OCI-LY1 (cell line): ENCODE measurements around the gene SEMA6C.

ENCODE experiments used
- H2AFZ ChIP-seq: fragments of 200-600 bp; sonication (generic), shearing (Covaris generic); 2 replicates; pipeline ENCODE4 v1.6.0; 2014; ENCODE audit warnings: antibody characterized with exemption, mild to moderate bottlenecking, low read length
- H3F3A ChIP-seq: fragments of 200-600 bp; sonication (generic), shearing (Covaris generic); 2 replicates; pipeline ENCODE4 v1.6.0; 2014; ENCODE audit warnings: mild to moderate bottlenecking, antibody characterized with exemption, low read length, moderate library complexity; ENCODE audit not compliant: insufficient read depth
- H3K27ac ChIP-seq: fragments of 200-600 bp; sonication (generic); 2 replicates; pipeline ENCODE4 v1.5.1; 2014; ENCODE audit warnings: low read length, mixed run types, mild to moderate bottlenecking, low read depth; ENCODE audit not compliant: poor library complexity, severe bottlenecking
- H3K27me3 ChIP-seq: fragments of 200-600 bp; sonication (generic); 2 replicates; pipeline ENCODE4 v1.6.0; 2014; ENCODE audit warnings: antibody characterized with exemption, mild to moderate bottlenecking, low read length, moderate library complexity; ENCODE audit not compliant: insufficient read depth
- H3K36me3 ChIP-seq: fragments of 200-600 bp; sonication (generic); 2 replicates; pipeline ENCODE4 v1.6.1; 2014; ENCODE audit warnings: mild to moderate bottlenecking, antibody characterized with exemption, low read length, moderate library complexity, mixed read lengths; ENCODE audit not compliant: insufficient read depth
- H3K4me1 ChIP-seq: fragments of 200-600 bp; sonication (generic); 2 replicates; pipeline ENCODE4 v1.5.1; 2014; ENCODE audit warnings: mild to moderate bottlenecking, low read length, moderate library complexity; ENCODE audit not compliant: insufficient read depth, severe bottlenecking
- H3K4me2 ChIP-seq: fragments of 200-600 bp; sonication (generic), shearing (Covaris generic); 2 replicates; pipeline ENCODE4 v1.6.1; 2014; ENCODE audit warnings: low read length
- H3K4me3 ChIP-seq: fragments of 200-600 bp; sonication (generic); 2 replicates; pipeline ENCODE4 v1.5.1; 2014; ENCODE audit warnings: low read length, low read depth, mild to moderate bottlenecking, mixed read lengths; ENCODE audit not compliant: poor library complexity, severe bottlenecking
- H3K79me2 ChIP-seq: fragments of 200-600 bp; shearing (Covaris generic); 2 replicates; pipeline ENCODE4 v1.6.1; 2016; ENCODE audit warnings: mixed run types, low read length, mixed read lengths; ENCODE audit not compliant: insufficient read depth
- H3K9ac ChIP-seq: fragments of 200-600 bp; sonication (generic), shearing (Covaris generic); 2 replicates; pipeline ENCODE4 v1.6.1; 2014; ENCODE audit warnings: mild to moderate bottlenecking, low read length, mixed read lengths
- H3K9me2 ChIP-seq: fragments of 200-600 bp; sonication (generic), shearing (Covaris generic); 2 replicates; pipeline ENCODE4 v1.6.1; 2014; ENCODE audit warnings: low read depth, mild to moderate bottlenecking, low read length, mixed read lengths
- H3K9me3 ChIP-seq: fragments of 200-600 bp; shearing (Covaris generic); 2 replicates; pipeline ENCODE4 v1.6.1; 2014; ENCODE audit warnings: low read length, mixed read lengths
- H4K20me1 ChIP-seq: fragments of 200-600 bp; sonication (generic), shearing (Covaris generic); 2 replicates; pipeline ENCODE4 v1.6.0; 2016; ENCODE audit warnings: mild to moderate bottlenecking, low read length; ENCODE audit not compliant: insufficient read depth
- CTCF ChIP-seq: fragments of 200-600 bp; sonication (generic), shearing (Covaris generic); IDR thresholded peaks from 2 replicates; pipeline ENCODE4 v1.5.1; 2017; ENCODE audit warnings: mild to moderate bottlenecking, antibody characterized with exemption, low read length, moderate library complexity, mixed read lengths
- EZH2 ChIP-seq: fragments of 200-600 bp; sonication (generic), shearing (Covaris generic); IDR thresholded peaks from 2 replicates; pipeline ENCODE4 v1.8.0; 2017; ENCODE audit warnings: borderline replicate concordance, mixed run types, mild to moderate bottlenecking, antibody characterized with exemption, low read length, moderate library complexity, mixed read lengths

Gene SEMA6C

GRCh38 chr1:151124763-151125403 lies 21.5 kb downstream of the SEMA6C start:
- Histone ChIP-seq H4K20me1 (no peaks in the 10 kb centered on the region), H3K27ac (no peak overlapping the region), H3K4me2 (no peak overlapping the region), H3K36me3 (no peaks in the 10 kb centered on the region), H3K79me2 (no peaks in the 10 kb centered on the region), H3K9ac (no peak overlapping the region), H3K9me2 (no peaks in the 10 kb centered on the region), H3F3A (no peaks in the 10 kb centered on the region), H3K4me1 (no peaks in the 10 kb centered on the region), H3K9me3 (no peaks in the 10 kb centered on the region), H2AFZ (no peak overlapping the region), H3K4me3 (no peak overlapping the region), H3K27me3 (no peaks in the 10 kb centered on the region)
- TF ChIP-seq EZH2 (no peak), CTCF (no peak)

GRCh38 chr1:151113877-151114276 lies 32.6 kb downstream of the SEMA6C start:
- no peaks in the 10 kb centered on the region for H3K9me3 ChIP-seq
- H3K4me1 ChIP-seq: no peaks in the 10 kb centered on the region
- no peak overlapping the region for H3K4me3 ChIP-seq
- no peak overlapping the region for H3K9ac ChIP-seq
- H3F3A ChIP-seq: no peaks in the 10 kb centered on the region
- H3K9me2 ChIP-seq: no peaks in the 10 kb centered on the region
- H2AFZ ChIP-seq: no peak overlapping the region
- TF ChIP-seq EZH2: no peak
- no peak for TF ChIP-seq CTCF
- no peaks in the 10 kb centered on the region for H3K27me3 ChIP-seq
- H3K4me2 ChIP-seq: no peak overlapping the region
- no peaks in the 10 kb centered on the region for H4K20me1 ChIP-seq
- no peaks in the 10 kb centered on the region for H3K79me2 ChIP-seq
- no peak overlapping the region for H3K27ac ChIP-seq
- no peaks in the 10 kb centered on the region for H3K36me3 ChIP-seq

- H3K9me2 ChIP-seq: no peaks in the 10 kb centered on the region
- no peaks in the 10 kb centered on the region for H4K20me1 ChIP-seq
- H3K4me2 ChIP-seq: no peak overlapping the region
- H3K9ac ChIP-seq: no peak overlapping the region
- no peaks in the 10 kb centered on the region for H3K9me3 ChIP-seq
- no peak overlapping the region for H3K27ac ChIP-seq
- no peak overlapping the region for H3K4me3 ChIP-seq
- H3K36me3 ChIP-seq: no peaks in the 10 kb centered on the region
- TF ChIP-seq EZH2 (no peak), CTCF (no peak)
- H3K27me3 ChIP-seq: no peaks in the 10 kb centered on the region
- H3F3A ChIP-seq: no peaks in the 10 kb centered on the region
- H3K79me2 ChIP-seq: no peaks in the 10 kb centered on the region
- no peak overlapping the region for H2AFZ ChIP-seq
- H3K4me1 ChIP-seq: no peaks in the 10 kb centered on the region
Measured at GRCh38 chr1:151108331-151108730, 38.1 kb downstream of the SEMA6C start.
